Measurements from ENCODE around the gene MBP.

MBP gene

GRCh38 chr18:76943542-76944339 lies 188.8 kb downstream of the MBP start:
- no peak for ATAC-seq
- no peak for TF ChIP-seq CSDC2 (CRISPR knock-in tag; IDR thresholded peaks at IDR 0.05)
- no peak for TF ChIP-seq ARNTL (CRISPR knock-in tag; IDR thresholded peaks at IDR 0.05; ENCODE audit: borderline replicate concordance, low read depth)
- TF ChIP-seq, protein P1, sequence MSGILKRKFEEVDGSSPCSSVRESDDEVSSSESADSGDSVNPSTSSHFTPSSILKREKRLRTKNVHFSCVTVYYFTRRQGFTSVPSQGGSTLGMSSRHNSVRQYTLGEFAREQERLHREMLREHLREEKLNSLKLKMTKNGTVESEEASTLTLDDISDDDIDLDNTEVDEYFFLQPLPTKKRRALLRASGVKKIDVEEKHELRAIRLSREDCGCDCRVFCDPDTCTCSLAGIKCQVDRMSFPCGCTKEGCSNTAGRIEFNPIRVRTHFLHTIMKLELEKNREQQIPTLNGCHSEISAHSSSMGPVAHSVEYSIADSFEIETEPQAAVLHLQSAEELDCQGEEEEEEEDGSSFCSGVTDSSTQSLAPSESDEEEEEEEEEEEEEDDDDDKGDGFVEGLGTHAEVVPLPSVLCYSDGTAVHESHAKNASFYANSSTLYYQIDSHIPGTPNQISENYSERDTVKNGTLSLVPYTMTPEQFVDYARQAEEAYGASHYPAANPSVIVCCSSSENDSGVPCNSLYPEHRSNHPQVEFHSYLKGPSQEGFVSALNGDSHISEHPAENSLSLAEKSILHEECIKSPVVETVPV (CRISPR knock-in tag; IDR thresholded peaks at IDR 0.05): no peak
- TF ChIP-seq SNAI2 (CRISPR knock-in tag; IDR thresholded peaks at IDR 0.05): no peak
- no peak for TF ChIP-seq ZNF8 (CRISPR knock-in tag; IDR thresholded peaks at IDR 0.05)
- no peak for TF ChIP-seq GLIS3 (CRISPR knock-in tag; IDR thresholded peaks at IDR 0.05)
- TF ChIP-seq ESRRG (CRISPR knock-in tag; IDR thresholded peaks at IDR 0.05): no peak
- no peak for TF ChIP-seq ZNF70 (CRISPR knock-in tag; IDR thresholded peaks at IDR 0.05)
- TF ChIP-seq ISL1 (CRISPR knock-in tag; IDR thresholded peaks at IDR 0.05): no peak
- no peak for TF ChIP-seq TOX (CRISPR knock-in tag; IDR thresholded peaks at IDR 0.05; ENCODE audit: borderline replicate concordance)
- TF ChIP-seq BACH2 (CRISPR knock-in tag; IDR thresholded peaks at IDR 0.05; ENCODE audit: borderline replicate concordance): no peak
- no peak for TF ChIP-seq RARB (CRISPR knock-in tag; IDR thresholded peaks at IDR 0.05)

DNA sequence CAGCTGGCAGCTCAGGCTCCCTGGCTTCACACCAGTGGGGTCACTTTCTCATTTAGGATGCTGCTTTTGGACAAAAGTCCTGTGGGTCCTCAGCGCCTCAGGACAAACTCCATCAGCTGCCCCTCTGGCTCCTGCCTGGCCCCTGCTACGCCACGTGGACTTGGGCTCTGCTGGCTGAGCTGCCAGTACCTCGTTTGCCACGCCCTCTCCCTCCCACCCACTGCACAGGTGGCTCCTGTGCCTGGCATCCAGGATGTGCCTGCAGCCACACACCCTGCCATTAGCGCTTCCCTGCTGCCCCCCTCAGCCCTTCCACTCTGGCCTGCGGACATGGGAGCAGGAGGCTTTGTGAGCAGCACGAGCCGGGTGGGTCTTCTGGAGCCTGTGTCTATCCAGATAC lies 191.3 kb downstream of the MBP start:
- TF ChIP-seq ZFP3 (CRISPR knock-in tag; IDR thresholded peaks at IDR 0.05): no peak
- TF ChIP-seq ESRRG (CRISPR knock-in tag; IDR thresholded peaks at IDR 0.05): no peak
- no peak for TF ChIP-seq POU6F1 (CRISPR knock-in tag; IDR thresholded peaks at IDR 0.05; ENCODE audit: borderline replicate concordance, low read depth)
- no peak for ATAC-seq

DNA sequence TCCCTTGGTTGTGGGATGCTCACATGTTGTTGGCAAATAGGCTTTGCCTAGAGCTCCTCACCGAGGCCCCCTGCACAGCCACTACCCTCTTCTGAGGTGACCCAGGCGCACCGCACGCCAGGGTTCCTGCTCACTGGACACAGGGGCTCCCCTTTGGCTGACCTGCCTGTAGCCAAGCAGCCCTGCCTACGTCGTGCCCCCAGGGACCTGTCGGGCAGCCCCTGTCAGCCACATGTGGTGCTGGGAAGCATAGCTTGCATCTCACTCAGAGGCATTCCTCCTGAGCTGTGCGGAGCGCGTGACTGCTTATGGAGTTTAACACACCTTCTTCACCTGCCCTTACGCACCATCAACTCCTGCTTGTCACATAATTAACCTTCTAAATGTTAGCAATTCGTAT lies 194.0 kb downstream of the MBP start:
- TF ChIP-seq ESRRG (CRISPR knock-in tag; IDR thresholded peaks at IDR 0.05): no peak
- no peak for TF ChIP-seq CSDC2 (CRISPR knock-in tag; IDR thresholded peaks at IDR 0.05)
- TF ChIP-seq PPARA (CRISPR knock-in tag; IDR thresholded peaks at IDR 0.05; ENCODE audit: borderline replicate concordance): no peak
- no peak for TF ChIP-seq GLIS3 (CRISPR knock-in tag; IDR thresholded peaks at IDR 0.05)
- no peak for TF ChIP-seq ZFP3 (CRISPR knock-in tag; IDR thresholded peaks at IDR 0.05)
- no peak for TF ChIP-seq BACH2 (CRISPR knock-in tag; IDR thresholded peaks at IDR 0.05; ENCODE audit: borderline replicate concordance)
- TF ChIP-seq, protein P1 (CRISPR knock-in tag; IDR thresholded peaks at IDR 0.05): no peak
- no peak for ATAC-seq

- TF ChIP-seq PATZ1 (CRISPR knock-in tag; IDR thresholded peaks at IDR 0.05; ENCODE audit: borderline replicate concordance) (no peak), GLIS3 (CRISPR knock-in tag; IDR thresholded peaks at IDR 0.05) (no peak)
- ATAC-seq: no peak
Observed at GRCh38 chr18:76937597-76937996, 195.0 kb downstream of the MBP start.

GRCh38 chr18:76936877-76937276 lies 195.7 kb downstream of the MBP start:
- ATAC-seq: no peak
- TF ChIP-seq ZC3H10 (CRISPR knock-in tag; IDR thresholded peaks at IDR 0.05): no peak
- TF ChIP-seq, protein P1 (CRISPR knock-in tag; IDR thresholded peaks at IDR 0.05): no peak
- no peak for TF ChIP-seq OSR1 (CRISPR knock-in tag; IDR thresholded peaks at IDR 0.05)
- TF ChIP-seq BACH2 (CRISPR knock-in tag; IDR thresholded peaks at IDR 0.05; ENCODE audit: borderline replicate concordance): no peak
- no peak for TF ChIP-seq PATZ1 (CRISPR knock-in tag; IDR thresholded peaks at IDR 0.05; ENCODE audit: borderline replicate concordance)
- TF ChIP-seq CREB5 (CRISPR knock-in tag; IDR thresholded peaks at IDR 0.05; ENCODE audit: low read depth): no peak
- no peak for TF ChIP-seq ZNF70 (CRISPR knock-in tag; IDR thresholded peaks at IDR 0.05)
- no peak for TF ChIP-seq GLIS3 (CRISPR knock-in tag; IDR thresholded peaks at IDR 0.05)
- TF ChIP-seq ISL1 (CRISPR knock-in tag; IDR thresholded peaks at IDR 0.05): no peak
- no peak for TF ChIP-seq POU6F1 (CRISPR knock-in tag; IDR thresholded peaks at IDR 0.05; ENCODE audit: borderline replicate concordance, low read depth)
- no peak for TF ChIP-seq ESRRG (CRISPR knock-in tag; IDR thresholded peaks at IDR 0.05)
- no peak for TF ChIP-seq SNAI2 (CRISPR knock-in tag; IDR thresholded peaks at IDR 0.05)

Data from SK-N-SH treated with all-trans-retinoic acid at 6 μM for 48 hours (cell line).